Measurements from ENCODE around the gene DGCR6L. TPM values are rescaled to one million over a fixed set of nuclear protein-coding genes. Genes with fewer than 3 reads are reported as not detected.
"Not testable (repeated sequence)": the region's sequence is repeated elsewhere in the genome, so short reads cannot be mapped to it uniquely, and the experiment has no call there.

Gene DGCR6L
- total RNA-seq, 2 donors from 2014 or later: 29.2 to 31.7 TPM

- DNase-seq; H3K27ac Mint-ChIP-seq; H3K4me1 Mint-ChIP-seq; H3K27me3 Mint-ChIP-seq; ATAC-seq; H3K36me3 Mint-ChIP-seq (ENCODE audit: low read depth); H3K9me3 ChIP-seq (ENCODE audit: control insufficient read depth, low read length, poor library complexity, severe bottlenecking): not testable (repeated sequence)
- H3K4me3 Mint-ChIP-seq: peak overlapping the region; percentile 85
Measured at GRCh38 chr22:20269201-20269600, 50.7 kb downstream of the DGCR6L start.

GRCh38 chr22:20268279-20269012 lies 51.4 kb downstream of the DGCR6L start, which contains the start of gene RTN4R:
RTN4R (minus strand) TSS chr22:20268318; CDS start chr22:20268092, 226 bp downstream.
- no peaks in the 10 kb centered on the region for H3K9me3 ChIP-seq (ENCODE audit: control insufficient read depth, low read length, poor library complexity, severe bottlenecking)
- Mint-ChIP-seq H3K27ac (no peak within 1 kb of the TSS), H3K4me3 (peak within 1 kb of the TSS; percentile 85), H3K4me1 (peaks cover 7% of the 10 kb centered on the region), H3K27me3 (no peaks in the 10 kb centered on the region), H3K36me3 (ENCODE audit: low read depth) (no peaks in the 10 kb centered on the region)
- ATAC-seq: peak; percentile 88
- peak; percentile 53 to 55 (median 54) for DNase-seq

DNA sequence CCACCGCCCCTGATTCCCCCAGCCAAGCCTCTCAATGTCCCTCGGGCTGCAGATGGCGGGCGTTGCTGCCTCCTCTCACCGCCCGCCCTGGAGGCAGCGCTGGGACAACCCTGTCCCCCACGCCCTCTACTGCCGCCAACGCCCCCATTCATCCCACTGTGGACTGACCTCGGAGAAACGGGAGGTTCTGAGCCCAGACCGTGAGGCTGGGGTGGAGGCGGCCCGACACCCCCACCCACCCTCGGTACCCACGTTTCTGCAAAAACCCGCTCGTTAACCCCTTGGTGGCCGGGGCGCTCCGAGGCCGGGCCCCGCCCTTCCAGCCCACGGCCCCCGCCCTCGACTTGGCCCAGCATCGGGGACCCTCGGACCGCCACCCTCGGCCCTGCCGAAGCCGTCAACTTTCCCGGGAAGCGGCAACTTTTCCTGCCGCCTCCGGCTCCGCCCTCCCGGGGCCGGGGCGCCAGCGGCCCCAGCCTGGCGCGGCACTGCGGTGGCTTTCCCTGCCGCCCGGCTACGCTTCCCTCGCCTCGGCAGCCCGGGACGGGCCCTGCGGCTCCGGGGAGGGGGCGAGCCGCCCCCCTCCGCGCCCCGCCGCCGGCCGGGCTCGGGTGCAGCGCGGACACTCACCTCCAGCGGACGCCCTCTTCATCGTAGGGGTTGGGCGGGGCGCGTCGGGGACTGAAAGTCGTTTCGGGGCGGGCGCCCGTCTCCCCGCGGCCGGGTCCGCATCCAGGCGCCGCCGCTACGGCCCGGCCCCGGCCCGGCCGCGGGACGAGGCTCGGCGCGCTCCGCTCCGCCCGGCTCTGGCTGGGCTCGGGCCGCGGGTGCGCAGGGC lies 52.2 kb downstream of the DGCR6L start:
- DNase-seq (no peak), ATAC-seq (no peak)
- Mint-ChIP-seq H3K27me3 (no peaks in the 10 kb centered on the region), H3K36me3 (ENCODE audit: low read depth) (no peaks in the 10 kb centered on the region), H3K27ac (no peak overlapping the region), H3K4me1 (peaks cover 7% of the 10 kb centered on the region), H3K4me3 (peak overlapping the region; percentile 69)
- no peaks in the 10 kb centered on the region for H3K9me3 ChIP-seq (ENCODE audit: control insufficient read depth, low read length, poor library complexity, severe bottlenecking)

GRCh38 chr22:20266667-20267440 lies 53.0 kb downstream of the DGCR6L start:
- not testable (repeated sequence) for ATAC-seq, H3K27ac Mint-ChIP-seq

DNA sequence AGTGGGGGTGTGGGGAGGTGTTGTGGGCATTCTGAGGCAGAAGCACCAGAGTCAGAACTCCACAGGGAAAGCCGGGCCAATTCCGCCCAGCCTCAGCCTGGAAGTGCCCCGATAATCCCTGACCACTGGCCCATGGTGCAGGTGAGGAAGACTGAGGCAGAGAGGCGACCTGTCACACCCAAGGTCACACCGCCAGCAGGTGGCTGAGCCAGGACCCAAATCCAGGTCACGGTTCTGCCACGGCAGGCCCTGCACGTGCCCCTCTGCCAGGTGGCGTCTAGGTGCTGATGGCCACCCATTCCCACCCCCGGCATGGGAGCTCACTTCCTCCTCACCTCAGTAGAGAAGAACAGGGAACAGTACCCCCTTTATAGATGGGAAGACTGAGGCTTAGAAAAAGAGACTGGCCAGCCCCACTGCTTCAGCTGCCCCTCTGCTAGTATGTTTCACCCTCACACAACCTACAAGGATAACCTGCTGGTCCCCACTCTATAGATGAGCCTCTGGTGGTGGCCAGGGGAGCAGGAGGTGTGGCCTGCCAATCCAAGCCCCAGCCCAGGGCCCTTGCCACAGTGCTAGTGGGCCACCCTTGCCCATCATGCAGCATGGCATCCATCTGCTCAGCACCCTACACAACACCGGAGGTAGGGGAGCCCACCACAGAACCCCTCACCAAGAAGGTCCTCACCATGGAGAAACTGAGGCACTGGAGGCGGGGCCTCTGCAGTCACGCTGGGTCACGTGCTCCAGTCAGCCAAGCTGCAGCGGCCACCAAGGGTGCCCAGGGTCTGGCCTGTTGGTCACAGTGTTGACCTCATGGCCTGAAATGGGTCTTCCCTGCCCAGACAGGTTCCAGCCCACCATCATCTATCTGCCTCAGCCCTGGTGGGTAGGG lies 53.8 kb downstream of the DGCR6L start:
- H3K36me3 Mint-ChIP-seq (ENCODE audit: low read depth); DNase-seq; H3K27ac Mint-ChIP-seq; H3K27me3 Mint-ChIP-seq; H3K4me1 Mint-ChIP-seq; ATAC-seq; H3K9me3 ChIP-seq (ENCODE audit: control insufficient read depth, low read length, poor library complexity, severe bottlenecking): not testable (repeated sequence)
- H3K4me3 Mint-ChIP-seq: peak overlapping the region; percentile 69

More at GRCh38 chr22:20266667-20267440, 53.0 kb downstream of the DGCR6L start:
- not testable (repeated sequence) for H3K4me1 Mint-ChIP-seq; H3K36me3 Mint-ChIP-seq (ENCODE audit: low read depth); DNase-seq; H3K27me3 Mint-ChIP-seq; H3K9me3 ChIP-seq (ENCODE audit: control insufficient read depth, low read length, poor library complexity, severe bottlenecking)
- peak overlapping the region; percentile 69 for H3K4me3 Mint-ChIP-seq

DNA sequence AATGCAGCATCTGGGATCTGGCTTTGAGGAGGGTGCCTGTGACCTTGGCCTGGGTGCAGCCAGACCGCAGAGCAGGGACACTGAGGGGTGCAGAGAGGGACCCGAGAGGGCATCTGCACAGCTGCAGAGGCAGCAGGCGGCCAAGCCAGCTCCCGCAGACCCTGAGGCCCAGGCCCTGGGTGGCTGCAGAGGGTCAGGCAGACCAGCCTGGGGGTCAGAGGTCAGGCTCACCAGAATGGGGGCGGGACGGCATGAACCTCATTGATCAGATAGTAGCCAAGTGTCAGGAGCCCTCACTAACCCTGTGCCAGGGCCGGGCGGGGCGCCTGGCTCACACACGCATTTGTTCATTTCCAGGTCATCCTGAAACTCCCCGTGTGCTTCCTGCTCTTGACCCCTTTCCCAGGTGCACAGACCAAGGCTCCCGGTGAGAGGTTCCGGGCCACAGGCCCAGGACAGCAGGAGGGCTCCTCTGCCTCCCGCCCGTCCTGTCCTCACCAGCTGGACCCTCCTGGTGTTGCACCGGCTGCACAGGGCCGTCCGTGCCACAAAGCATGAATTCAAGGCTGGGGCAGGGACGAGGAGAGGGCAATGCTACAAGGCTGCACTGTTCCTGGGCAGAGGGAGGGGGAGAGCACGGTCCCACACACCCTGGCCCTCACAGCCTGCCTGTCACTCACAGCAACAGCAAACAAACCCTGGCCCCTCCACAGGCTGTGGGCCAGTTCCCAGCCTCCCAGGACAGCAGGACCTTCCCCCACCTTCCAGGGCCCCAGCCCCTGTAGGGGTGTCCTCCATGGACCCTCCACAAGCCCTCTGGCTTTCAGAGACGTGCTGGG lies 55.0 kb downstream of the DGCR6L start:
- H3K4me3 Mint-ChIP-seq: peak overlapping the region; percentile 21
- DNase-seq (no peak), ATAC-seq (no peak)
- no peaks in the 10 kb centered on the region for H3K36me3 Mint-ChIP-seq (ENCODE audit: low read depth)
- H3K27ac Mint-ChIP-seq: no peak overlapping the region
- peaks cover 8% of the 10 kb centered on the region for H3K4me1 Mint-ChIP-seq
- no peaks in the 10 kb centered on the region for H3K9me3 ChIP-seq (ENCODE audit: control insufficient read depth, low read length, poor library complexity, severe bottlenecking)
- H3K27me3 Mint-ChIP-seq: no peaks in the 10 kb centered on the region

Other genes starting within 250 kb of the DGCR6L start
- 10 to 100 TPM; 32.0 to 37.9 TPM for gene DGCR8, start 239.8 kb downstream of the DGCR6L start, total RNA-seq
- 10 to 100 TPM; 65.7 to 75.2 TPM for gene RANBP1, start 204.0 kb downstream of the DGCR6L start, total RNA-seq
- gene TRMT2A, start 202.8 kb downstream of the DGCR6L start, total RNA-seq: 10 to 100 TPM; 77.1 to 85.5 TPM
- gene ZDHHC8, start 188.3 kb downstream of the DGCR6L start, total RNA-seq: 10 to 100 TPM; 60.1 to 75.8 TPM
- gene CCDC188, start 169.0 kb downstream of the DGCR6L start, total RNA-seq: 1 to 10 TPM in 1 of 2 donors, not detected in 1; 1.5 TPM
- 1 to 10 TPM in 1 of 2 donors, under 1 TPM in 1; 0.68 to 2.1 TPM for gene RTN4R, start 51.7 kb downstream of the DGCR6L start, total RNA-seq
- 1 to 10 TPM; 5.2 to 5.6 TPM for gene ZNF74, start 74.1 kb upstream of the DGCR6L start, total RNA-seq
- gene SCARF2, start 117.8 kb upstream of the DGCR6L start, total RNA-seq: 1 to 10 TPM; 3.1 to 3.6 TPM
- 10 to 100 TPM; 28.1 to 33.1 TPM for gene KLHL22, start 175.7 kb upstream of the DGCR6L start, total RNA-seq
- gene MED15, start 187.6 kb upstream of the DGCR6L start, total RNA-seq: 100 to 1,000 TPM; 207 to 251 TPM